GM12878 (cell line): Measurements from ENCODE around the gene SPG7. TPM values are rescaled to one million over a fixed set of nuclear protein-coding genes. Genes with fewer than 3 reads are reported as not detected.

Experiments used
- ATAC-seq: fragments of 200-7000 bp; cut with Tn5 transposase; 3 replicates; pipeline ENCODE4 v1.9.1; 2020; ENCODE audit warnings: mild to moderate bottlenecking, moderate library complexity
- BruUV-seq: library from RNA; stranded (reverse); fragments of 400-500 nt; replicated peaks from 2 replicates; lab custom pipeline; 2021; lab: Mats Ljungman, UMichigan
- CTCF ChIA-PET: fragments of 300-600 bp; sonication (Branson Sonifier 250); formaldehyde crosslinking; extraction: SDS; loops from one replicate; lab custom pipeline; 2021; ENCODE audit warnings: inconsistent platforms; lab: Yijun Ruan, JAX
- POLR2A ChIA-PET: fragments of 350-600 bp; formaldehyde crosslinking; extraction: SDS; loops from one replicate; lab custom pipeline; 2021; ENCODE audit warnings: inconsistent platforms; lab: Charles Lee
- RAD21 ChIA-PET: fragments of 300-600 bp; sonication (Branson Sonifier 250); formaldehyde crosslinking; loops from one replicate; lab custom pipeline; 2023; ENCODE audit warnings: antibody characterized with exemption; ENCODE audit not compliant: unreplicated experiment; lab: Charles Lee
- SMC1A ChIA-PET: fragments of 300-600 bp; sonication (Branson Sonifier 250); formaldehyde crosslinking; loops from one replicate; lab custom pipeline; 2023; ENCODE audit not compliant: unreplicated experiment, uncharacterized antibody; lab: Charles Lee
- DNase-seq: peaks from one replicate; pipeline ENCODE4 v3.0.0-alpha.2; 2011; ENCODE audit warnings: low read depth, low spot score
- FAIRE-seq: peaks from 3 replicates; lab custom pipeline; 2011; peaks lifted over from hg19 to GRCh38; lab: Jason Lieb, UNC
- H2AFZ ChIP-seq: 2 replicates; pipeline ENCODE4 v1.6.0; 2011; ENCODE audit warnings: low read depth, low read length, control low read depth; ENCODE audit not compliant: control insufficient read depth
- H3K27ac ChIP-seq: 2 replicates; pipeline ENCODE4 v1.5.1; 2011; ENCODE audit warnings: control low read depth; ENCODE audit not compliant: control insufficient read depth, insufficient read depth
- H3K27me3 ChIP-seq, 2 experiments: replicated peaks in 1 of 2; 2 replicates each; pipeline versions ENCODE4 v1.6.0 to v1.6.1; 2011; ENCODE audit warnings: low read length in 1 of 2; ENCODE audit not compliant: control insufficient read depth in 2 of 2, insufficient read depth in 2 of 2
- H3K36me3 ChIP-seq, 2 experiments: 2 replicates each; pipeline ENCODE4 v1.5.1; 2011; ENCODE audit warnings: low read length in 1 of 2; ENCODE audit not compliant: control insufficient read depth in 2 of 2, insufficient read depth in 2 of 2
- H3K4me1 ChIP-seq: 2 replicates; pipeline ENCODE4 v1.6.1; 2011; ENCODE audit warnings: mild to moderate bottlenecking, low read length, moderate library complexity, mixed read lengths; ENCODE audit not compliant: control insufficient read depth, insufficient read depth
- H3K4me2 ChIP-seq: 2 replicates; pipeline ENCODE4 v1.6.0; 2011; ENCODE audit warnings: control low read depth; ENCODE audit not compliant: control insufficient read depth, insufficient read depth
- H3K4me3 ChIP-seq: fragments of 200-600 bp; sonication (generic); 2 replicates; pipeline ENCODE4 v1.5.1; 2016
- H3K79me2 ChIP-seq: 2 replicates; pipeline ENCODE4 v1.6.0; 2011; ENCODE audit warnings: low read length; ENCODE audit not compliant: control insufficient read depth, insufficient read depth
- H3K9ac ChIP-seq: 2 replicates; pipeline ENCODE4 v1.8.0; 2011; ENCODE audit warnings: low read length, control low read depth, mixed read lengths; ENCODE audit not compliant: control insufficient read depth, insufficient read depth
- H3K9me3 ChIP-seq: replicated peaks from 3 replicates; pipeline ENCODE4 v1.5.1; 2011; ENCODE audit warnings: mild to moderate bottlenecking, low read length; ENCODE audit not compliant: control insufficient read depth, insufficient read depth
- H4K20me1 ChIP-seq: 2 replicates; pipeline ENCODE4 v1.6.0; 2011; ENCODE audit not compliant: control insufficient read depth, insufficient read depth
- BHLHE40 ChIP-seq, 2 experiments: fragments of 450-650 bp in 1 of 2; IDR thresholded peaks; 2 replicates each; pipeline ENCODE4 v1.6.1; 2011 to 2017; ENCODE audit warnings: low read depth in 2 of 2, borderline replicate concordance in 1 of 2, improper control_type of control experiment in 1 of 2, low read length in 1 of 2, mild to moderate bottlenecking in 1 of 2
- CBX3 ChIP-seq: fragments of 200-600 bp; sonication (generic); IDR thresholded peaks from 2 replicates; pipeline ENCODE4 v1.6.1; 2016; ENCODE audit warnings: low read depth, borderline replicate concordance
- E4F1 ChIP-seq: fragments of 450-650 bp; IDR thresholded peaks from 2 replicates; pipeline ENCODE4 v1.6.1; 2018; ENCODE audit warnings: borderline replicate concordance, mild to moderate bottlenecking; ENCODE audit not compliant: partially characterized antibody
- HDAC6 ChIP-seq: fragments of 200-600 bp; sonication (generic); IDR thresholded peaks from one replicate; pipeline ENCODE4 v1.8.0; 2017; ENCODE audit warnings: antibody characterized with exemption; ENCODE audit not compliant: unreplicated experiment
- IRF5 ChIP-seq: fragments of 450-650 bp; IDR thresholded peaks from 2 replicates; pipeline ENCODE4 v1.6.1; 2017; ENCODE audit warnings: borderline replicate concordance
- MEF2A ChIP-seq: IDR thresholded peaks from 2 replicates; pipeline ENCODE4 v1.6.1; 2011; ENCODE audit warnings: low read depth, mild to moderate bottlenecking, low read length, moderate library complexity; ENCODE audit not compliant: insufficient read depth
- NFXL1 ChIP-seq: fragments of 450-650 bp; IDR thresholded peaks from 2 replicates; pipeline ENCODE4 v1.6.1; 2017; ENCODE audit warnings: antibody characterized with exemption, mild to moderate bottlenecking, borderline replicate concordance
- SMARCA5 ChIP-seq: fragments of 450-650 bp; IDR thresholded peaks from 2 replicates; pipeline ENCODE4 v1.6.1; 2017; ENCODE audit warnings: mild to moderate bottlenecking
- WGBS: methylation state at CpG from one replicate; pipeline ENCODE4 v1.1.6; 2016; ENCODE audit warnings: low lambda C conversion rate; ENCODE audit not compliant: insufficient replicate concordance, insufficient coverage; ENCODE audit errors: missing lambda C conversion rate; 5-methylcytosine and 5-hydroxymethylcytosine counted together
- in situ Hi-C: fragments of 300-500 bp; cut with MboI; formaldehyde crosslinking; loops from 9 replicates; pipeline ENCODE4 v1.14.3; 2018; ENCODE audit warnings: mixed read lengths
- intact Hi-C: fragments of 100-400 bp; cut with micrococcal nuclease; formaldehyde crosslinking; loops from one replicate; pipeline ENCODE4 v1.14.2; 2022; ENCODE audit not compliant: unreplicated experiment
- polyA plus RNA-seq, 11 experiments: library from polyadenylated mRNA; depleted of rRNA in 4 of 11; unstranded in 6 of 11; stranded (reverse) in 5 of 11; fragments of >200 nt; fragmentation: Nextera tagmentation in 4 of 11; fragmentation: Illumina TruSeq in 1 of 11; extraction: Ambion mirVana in 4 of 11; extraction: Trizol in 1 of 11; gene quantifications; 1 replicate in 1 of 11; 2 replicates in 10 of 11; pipeline versions ENCODE4 v1.2.1 to v1.2.3, GENCODE V29; 2011 to 2016; ENCODE audit warnings: inconsistent platforms in 2 of 11, missing spikeins in 2 of 11, low read depth in 1 of 11
- total RNA-seq, 4 experiments: library from RNA; depleted of rRNA in 3 of 4; stranded (reverse); fragments of >200 nt in 3 of 4; fragmentation: Illumina TruSeq in 1 of 4; extraction: Trizol in 1 of 4; gene quantifications; 2 replicates each; pipeline versions ENCODE4 v1.2.1 to v1.2.3, GENCODE V29; 2013 to 2021
- TF ChIP-seq, protein P1 (sequence below): fragments of 450-650 bp; formaldehyde crosslinking; IDR thresholded peaks from 2 replicates; pipeline ENCODE4 v1.4.0; 2022; ENCODE audit warnings: mild to moderate bottlenecking, moderate library complexity
- TF ChIP-seq, protein P2 (sequence below): fragments of 450-650 bp; IDR thresholded peaks from 2 replicates; pipeline ENCODE4 v1.6.1; 2016; ENCODE audit warnings: mild to moderate bottlenecking

SPG7 gene
- total and polyA plus RNA-seq, 10 of the 15 experiments (the other 5 are each of a cell fraction or from before 2014, with no cell fraction given), result 5.9 to 75.9 (median 52.5) TPM

GRCh38 chr16:89595330-89596060 lies 87.3 kb downstream of the SPG7 start:
- Histone ChIP-seq H2AFZ (no peak overlapping the region), H3K4me2 (no peak overlapping the region), H3K79me2 (no peaks in the 10 kb centered on the region), H3K4me3 (no peak overlapping the region), H3K9ac (no peak overlapping the region), H3K9me3 (no peaks in the 10 kb centered on the region), H3K27ac (no peak overlapping the region), H3K27me3 (no peaks in the 10 kb centered on the region), H4K20me1 (no peaks in the 10 kb centered on the region), H3K4me1 (no peaks in the 10 kb centered on the region), H3K36me3 (no peaks in the 10 kb centered on the region; a peak in 1 of 4 replicates)
- no peak for ATAC-seq
- no TSS peak for BruUV-seq
- ChIA-PET CTCF (interaction anchor here (0.6 kb wide), 1 partner anchor 15 kb away, joined by 3 read pairs; no protein-coding TSS in a partner anchor), POLR2A (no interaction called here), RAD21 (no interaction called here), SMC1A (no interaction called here)
- WGBS, result 77% methylated on average over 47 of the region's 47 CpGs
- FAIRE-seq, result no peak
- intact Hi-C loops (no loop called here), in situ Hi-C loops (no loop called here)
- no peak for DNase-seq
- TF ChIP-seq MEF2A (no peak), CBX3 (no peak), IRF5 (no peak), HDAC6 (no peak), E4F1 (no peak), NFXL1 (no peak), BHLHE40 (IDR thresholded peaks at IDR 0.05; ENCODE audit: borderline replicate concordance in 1 of 2, low read depth in 2 of 2, low read length in 1 of 2) (no peak), SMARCA5 (no peak)
- TF ChIP-seq, protein P1, sequence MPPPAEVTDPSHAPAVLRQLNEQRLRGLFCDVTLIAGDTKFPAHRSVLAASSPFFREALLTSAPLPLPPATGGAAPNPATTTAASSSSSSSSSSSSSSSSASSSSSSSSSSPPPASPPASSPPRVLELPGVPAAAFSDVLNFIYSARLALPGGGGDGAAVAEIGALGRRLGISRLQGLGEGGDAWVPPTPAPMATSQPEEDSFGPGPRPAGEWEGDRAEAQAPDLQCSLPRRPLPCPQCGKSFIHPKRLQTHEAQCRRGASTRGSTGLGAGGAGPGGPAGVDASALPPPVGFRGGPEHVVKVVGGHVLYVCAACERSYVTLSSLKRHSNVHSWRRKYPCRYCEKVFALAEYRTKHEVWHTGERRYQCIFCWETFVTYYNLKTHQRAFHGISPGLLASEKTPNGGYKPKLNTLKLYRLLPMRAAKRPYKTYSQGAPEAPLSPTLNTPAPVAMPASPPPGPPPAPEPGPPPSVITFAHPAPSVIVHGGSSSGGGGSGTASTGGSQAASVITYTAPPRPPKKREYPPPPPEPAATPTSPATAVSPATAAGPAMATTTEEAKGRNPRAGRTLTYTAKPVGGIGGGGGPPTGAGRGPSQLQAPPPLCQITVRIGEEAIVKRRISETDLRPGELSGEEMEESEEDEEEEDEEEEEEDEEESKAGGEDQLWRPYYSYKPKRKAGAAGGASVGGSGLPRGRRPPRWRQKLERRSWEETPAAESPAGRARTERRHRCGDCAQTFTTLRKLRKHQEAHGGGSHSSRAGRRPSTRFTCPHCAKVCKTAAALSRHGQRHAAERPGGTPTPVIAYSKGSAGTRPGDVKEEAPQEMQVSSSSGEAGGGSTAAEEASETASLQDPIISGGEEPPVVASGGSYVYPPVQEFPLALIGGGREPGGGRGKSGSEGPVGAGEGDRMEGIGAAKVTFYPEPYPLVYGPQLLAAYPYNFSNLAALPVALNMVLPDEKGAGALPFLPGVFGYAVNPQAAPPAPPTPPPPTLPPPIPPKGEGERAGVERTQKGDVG, result no peak
- TF ChIP-seq, protein P2, sequence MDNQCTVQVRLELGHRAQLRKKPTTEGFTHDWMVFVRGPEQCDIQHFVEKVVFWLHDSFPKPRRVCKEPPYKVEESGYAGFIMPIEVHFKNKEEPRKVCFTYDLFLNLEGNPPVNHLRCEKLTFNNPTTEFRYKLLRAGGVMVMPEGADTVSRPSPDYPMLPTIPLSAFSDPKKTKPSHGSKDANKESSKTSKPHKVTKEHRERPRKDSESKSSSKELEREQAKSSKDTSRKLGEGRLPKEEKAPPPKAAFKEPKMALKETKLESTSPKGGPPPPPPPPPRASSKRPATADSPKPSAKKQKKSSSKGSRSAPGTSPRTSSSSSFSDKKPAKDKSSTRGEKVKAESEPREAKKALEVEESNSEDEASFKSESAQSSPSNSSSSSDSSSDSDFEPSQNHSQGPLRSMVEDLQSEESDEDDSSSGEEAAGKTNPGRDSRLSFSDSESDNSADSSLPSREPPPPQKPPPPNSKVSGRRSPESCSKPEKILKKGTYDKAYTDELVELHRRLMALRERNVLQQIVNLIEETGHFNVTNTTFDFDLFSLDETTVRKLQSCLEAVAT, result no peak
